SHP77 (cell line): ENCODE measurements around the gene SFMBT2.

Experiments used
- DNase-seq, 2 experiments: peaks; one replicate each; lab custom pipeline; 2025; lab: John Stamatoyannopoulos, UW

Gene SFMBT2

GRCh38 chr10:7298495-7298894, 112.3 kb downstream of the SFMBT2 start:
- DNase-seq = no peak

- no peak for DNase-seq
Measured at GRCh38 chr10:7297094-7297493, 113.7 kb downstream of the SFMBT2 start.

- DNase-seq = no peak
Measured at GRCh38 chr10:7296648-7297047, 114.2 kb downstream of the SFMBT2 start.

- no peak for DNase-seq
Measured at GRCh38 chr10:7296076-7296475, 114.8 kb downstream of the SFMBT2 start.

- no peak for DNase-seq
Measured at GRCh38 chr10:7293378-7293920, 117.4 kb downstream of the SFMBT2 start.

GRCh38 chr10:7291487-7292270, 119.2 kb downstream of the SFMBT2 start:
- no peak for DNase-seq

- DNase-seq = peak; percentile 64 to 85
Measured at GRCh38 chr10:7288060-7288690, 122.7 kb downstream of the SFMBT2 start.

GRCh38 chr10:7287377-7287776, 123.5 kb downstream of the SFMBT2 start:
- no peak for DNase-seq

- DNase-seq = no peak
Measured at GRCh38 chr10:7285522-7286322, 125.1 kb downstream of the SFMBT2 start.

- no peak for DNase-seq
Measured at GRCh38 chr10:7283246-7283645, 127.6 kb downstream of the SFMBT2 start.

GRCh38 chr10:7282457-7282856, 128.4 kb downstream of the SFMBT2 start:
- no peak for DNase-seq

GRCh38 chr10:7281429-7281828, 129.4 kb downstream of the SFMBT2 start:
- DNase-seq = no peak

- no peak for DNase-seq
Measured at GRCh38 chr10:7279303-7279702, 131.5 kb downstream of the SFMBT2 start.

- DNase-seq = no peak
Measured at GRCh38 chr10:7277867-7278266, 133.0 kb downstream of the SFMBT2 start.

GRCh38 chr10:7277432-7277831, 133.4 kb downstream of the SFMBT2 start:
- DNase-seq = no peak

- no peak for DNase-seq
Measured at GRCh38 chr10:7275761-7276440, 134.9 kb downstream of the SFMBT2 start.

GRCh38 chr10:7274293-7274692, 136.5 kb downstream of the SFMBT2 start:
- no peak for DNase-seq

GRCh38 chr10:7272008-7272407, 138.8 kb downstream of the SFMBT2 start:
- no peak for DNase-seq

- no peak for DNase-seq
Measured at GRCh38 chr10:7269988-7270387, 140.8 kb downstream of the SFMBT2 start.

GRCh38 chr10:7267142-7267541, 143.7 kb downstream of the SFMBT2 start:
- DNase-seq = no peak

- DNase-seq = no peak
Measured at GRCh38 chr10:7265396-7266123, 145.3 kb downstream of the SFMBT2 start.
